ENCODE results near the gene CMTM2. TPM values are rescaled to one million over a fixed set of nuclear protein-coding genes. Genes with fewer than 3 reads are reported as not detected.
"Not testable (repeated sequence)": the region's sequence is repeated elsewhere in the genome, so short reads cannot be mapped to it uniquely, and the experiment has no call there.

The CMTM2 gene
- total and polyA plus RNA-seq, 9 donors = 0.25 to 0.68 (median 0.44) TPM

DNA sequence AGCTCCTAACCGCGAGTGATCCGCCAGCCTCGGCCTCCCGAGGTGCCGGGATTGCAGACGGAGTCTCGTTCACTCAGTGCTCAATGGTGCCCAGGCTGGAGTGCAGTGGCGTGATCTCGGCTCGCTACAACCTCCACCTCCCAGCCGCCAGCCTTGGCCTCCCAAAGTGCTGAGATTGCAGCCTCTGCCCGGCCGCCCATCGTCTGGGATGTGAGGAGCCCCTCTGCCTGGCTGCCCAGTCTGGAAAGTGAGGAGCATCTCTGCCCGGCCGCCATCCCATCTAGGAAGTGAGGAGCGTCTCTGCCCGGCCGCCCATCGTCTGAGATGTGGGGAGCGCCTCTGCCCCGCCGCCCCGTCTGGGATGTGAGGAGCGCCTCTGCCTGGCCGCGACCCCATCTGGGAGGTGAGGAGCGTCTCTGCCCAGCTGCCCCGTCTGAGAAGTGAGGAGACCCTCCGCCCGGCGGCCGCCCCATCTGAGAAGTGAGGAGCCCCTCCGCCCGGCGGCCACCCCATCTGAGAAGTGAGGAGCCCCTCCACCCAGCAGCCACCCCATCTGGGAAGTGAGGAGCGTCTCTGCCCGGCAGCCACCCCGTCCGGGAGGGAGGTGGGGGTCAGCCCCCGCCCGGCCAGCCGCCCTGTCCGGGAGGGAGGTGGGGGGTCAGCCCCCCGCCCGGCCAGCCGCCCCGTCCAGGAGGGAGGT lies 51.4 kb downstream of the CMTM2 start:
- H3K4me3 ChIP-seq (ENCODE audit: low read length); DNase-seq; H3K4me1 ChIP-seq (ENCODE audit: control insufficient read depth, insufficient read depth, low read length); H3K27me3 ChIP-seq (ENCODE audit: control insufficient read depth, insufficient read depth, low read length); H3K27ac ChIP-seq (ENCODE audit: low read length); H3K36me3 ChIP-seq (ENCODE audit: control insufficient read depth, insufficient read depth, low read length); H3K9me3 ChIP-seq (replicated peaks; ENCODE audit: control insufficient read depth, low read depth, low read length): not testable (repeated sequence)
- WGBS (ENCODE audit: insufficient coverage) = no CpG with 5 or more reads among the region's 49 CpGs

DNA sequence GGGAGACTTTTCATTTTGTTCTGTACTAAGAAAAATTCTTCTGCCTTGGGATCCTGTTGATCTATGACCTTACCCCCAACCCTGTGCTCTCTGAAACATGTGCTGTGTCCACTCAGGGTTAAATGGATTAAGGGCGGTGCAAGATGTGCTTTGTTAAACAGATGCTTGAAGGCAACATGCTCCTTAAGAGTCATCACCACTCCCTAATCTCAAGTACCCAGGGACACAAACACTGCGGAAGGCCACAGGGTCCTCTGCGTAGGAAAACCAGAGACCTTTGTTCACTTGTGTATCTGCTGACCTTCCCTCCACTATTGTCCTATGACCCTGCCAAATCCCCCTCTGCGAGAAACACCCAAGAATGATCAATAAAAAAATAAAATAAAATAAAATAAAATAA lies 52.3 kb downstream of the CMTM2 start:
- DNase-seq; H3K9me3 ChIP-seq (replicated peaks; ENCODE audit: control insufficient read depth, low read depth, low read length); H3K27ac ChIP-seq (ENCODE audit: low read length); H3K27me3 ChIP-seq (ENCODE audit: control insufficient read depth, insufficient read depth, low read length); H3K4me3 ChIP-seq (ENCODE audit: low read length); H3K36me3 ChIP-seq (ENCODE audit: control insufficient read depth, insufficient read depth, low read length); H3K4me1 ChIP-seq (ENCODE audit: control insufficient read depth, insufficient read depth, low read length): not testable (repeated sequence)
- no CpG with 5 or more reads among the region's 4 CpGs for WGBS (ENCODE audit: insufficient coverage)

DNA sequence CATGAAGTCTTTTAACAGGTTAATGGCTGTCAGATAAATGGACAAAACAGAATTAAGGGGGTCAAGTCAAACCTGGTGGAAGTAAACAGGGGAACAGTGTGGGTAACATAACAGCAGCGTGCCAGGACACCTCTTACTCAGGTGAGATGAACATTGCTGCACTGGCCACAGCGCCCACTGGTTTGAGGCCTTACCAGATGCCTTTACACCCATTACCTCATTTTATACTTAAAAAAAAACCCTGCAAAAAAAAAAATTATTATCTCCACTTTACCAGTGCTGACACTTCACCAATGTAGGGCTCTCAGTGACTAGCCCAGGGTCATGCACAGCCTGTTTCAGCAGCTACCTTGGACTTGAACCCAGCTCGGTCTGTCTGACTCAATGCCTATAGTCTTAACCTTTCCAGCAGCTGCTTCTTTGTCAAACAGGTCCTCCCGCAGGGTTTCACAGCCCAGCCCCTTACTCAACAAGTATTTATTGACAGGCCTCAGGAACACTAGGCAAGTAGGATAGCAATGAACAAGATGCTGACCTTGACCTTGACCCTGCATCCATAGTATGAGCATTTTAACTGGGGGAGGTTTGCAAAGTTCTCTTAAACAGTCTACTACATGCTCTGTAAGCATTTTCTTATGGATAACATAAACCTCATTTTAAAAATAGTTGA lies 55.4 kb downstream of the CMTM2 start:
- Histone ChIP-seq H3K27me3 (ENCODE audit: control insufficient read depth, insufficient read depth, low read length) (no peaks in the 10 kb centered on the region), H3K36me3 (ENCODE audit: control insufficient read depth, insufficient read depth, low read length) (no peaks in the 10 kb centered on the region), H3K9me3 (replicated peaks; ENCODE audit: control insufficient read depth, low read depth, low read length) (no peaks in the 10 kb centered on the region), H3K4me1 (ENCODE audit: control insufficient read depth, insufficient read depth, low read length) (no peaks in the 10 kb centered on the region), H3K4me3 (ENCODE audit: low read length) (no peak overlapping the region), H3K27ac (ENCODE audit: low read length) (no peak overlapping the region)
- 100% methylated on average over 2 of the region's 4 CpGs for WGBS (ENCODE audit: insufficient coverage)
- no peak for DNase-seq

DNA sequence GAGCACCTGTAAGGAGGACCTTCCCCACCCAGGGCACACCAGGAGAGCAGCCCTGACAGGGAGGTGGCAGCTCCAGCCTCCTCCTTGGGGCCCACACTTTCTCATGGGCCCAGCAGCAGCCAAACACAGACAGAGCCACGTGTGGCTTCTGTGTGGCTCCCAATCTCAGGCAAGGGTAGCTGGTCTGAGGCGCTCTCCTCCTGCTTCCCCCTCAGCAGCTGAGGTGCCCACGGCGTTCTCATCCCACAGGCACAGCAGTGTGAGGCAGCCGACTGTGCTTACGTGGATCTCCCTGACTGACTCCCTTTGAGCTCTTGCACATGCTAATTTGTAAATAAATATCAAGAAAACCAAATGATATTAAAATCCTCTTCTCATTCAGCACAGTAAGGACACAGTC lies 56.1 kb downstream of the CMTM2 start:
- WGBS (ENCODE audit: insufficient coverage) = 89% methylated on average over 2 of the region's 6 CpGs

GRCh38 chr16:66636199-66636598 lies 56.9 kb downstream of the CMTM2 start:
- no peak for DNase-seq
- no peak overlapping the region for H3K4me3 ChIP-seq (ENCODE audit: low read length)
- H3K27ac ChIP-seq (ENCODE audit: low read length) = no peak overlapping the region
- WGBS (ENCODE audit: insufficient coverage) = 75% methylated on average over 3 of the region's 5 CpGs
- no peaks in the 10 kb centered on the region for H3K27me3 ChIP-seq (ENCODE audit: control insufficient read depth, insufficient read depth, low read length)
- H3K4me1 ChIP-seq (ENCODE audit: control insufficient read depth, insufficient read depth, low read length) = no peaks in the 10 kb centered on the region
- no peaks in the 10 kb centered on the region for H3K36me3 ChIP-seq (ENCODE audit: control insufficient read depth, insufficient read depth, low read length)
- H3K9me3 ChIP-seq (replicated peaks; ENCODE audit: control insufficient read depth, low read depth, low read length) = no peaks in the 10 kb centered on the region

More for the DNA sequence above, 56.1 kb downstream of the CMTM2 start:
- no peak overlapping the region for H3K27ac ChIP-seq (ENCODE audit: low read length)
- no peaks in the 10 kb centered on the region for H3K9me3 ChIP-seq (replicated peaks; ENCODE audit: control insufficient read depth, low read depth, low read length)
- no peak overlapping the region for H3K4me3 ChIP-seq (ENCODE audit: low read length)
- DNase-seq = no peak
- H3K4me1 ChIP-seq (ENCODE audit: control insufficient read depth, insufficient read depth, low read length) = no peaks in the 10 kb centered on the region
- no peaks in the 10 kb centered on the region for H3K36me3 ChIP-seq (ENCODE audit: control insufficient read depth, insufficient read depth, low read length)
- H3K27me3 ChIP-seq (ENCODE audit: control insufficient read depth, insufficient read depth, low read length) = no peaks in the 10 kb centered on the region

GRCh38 chr16:66637806-66638205 lies 58.5 kb downstream of the CMTM2 start:
- H3K27me3 ChIP-seq (ENCODE audit: control insufficient read depth, insufficient read depth, low read length) = no peaks in the 10 kb centered on the region
- H3K4me3 ChIP-seq (ENCODE audit: low read length) = no peak overlapping the region
- H3K36me3 ChIP-seq (ENCODE audit: control insufficient read depth, insufficient read depth, low read length) = no peaks in the 10 kb centered on the region
- H3K9me3 ChIP-seq (replicated peaks; ENCODE audit: control insufficient read depth, low read depth, low read length) = no peaks in the 10 kb centered on the region
- WGBS (ENCODE audit: insufficient coverage) = 85% methylated on average over 2 of the region's 3 CpGs
- DNase-seq = no peak
- no peaks in the 10 kb centered on the region for H3K4me1 ChIP-seq (ENCODE audit: control insufficient read depth, insufficient read depth, low read length)
- no peak overlapping the region for H3K27ac ChIP-seq (ENCODE audit: low read length)

Other genes starting within 250 kb of the CMTM2 start
- 50.9 TPM for gene CDH5, start 212.8 kb upstream of the CMTM2 start, total RNA-seq
- gene CDH5, start 212.8 kb upstream of the CMTM2 start, polyA plus RNA-seq (ENCODE audit: insufficient read depth in 1 of 8, insufficient read length in 8 of 8, low replicate concordance in 1 of 8) = 100 to 1,000 TPM in 1 of 8 donors, 10 to 100 TPM in 7; 75.6 to 100 (median 89.9) TPM
- 0.40 TPM for gene BEAN1, start 152.2 kb upstream of the CMTM2 start, total RNA-seq
- 1 to 10 TPM in 2 of 8 donors, under 1 TPM in 6; 0.71 to 2.1 (median 0.87) TPM for gene BEAN1, start 152.2 kb upstream of the CMTM2 start, polyA plus RNA-seq (ENCODE audit: insufficient read depth in 1 of 8, insufficient read length in 8 of 8, low replicate concordance in 1 of 8)
- gene TK2, start 29.3 kb upstream of the CMTM2 start, total RNA-seq = 18.8 TPM
- 10 to 100 TPM; 13.6 to 17.0 (median 15.0) TPM for gene TK2, start 29.3 kb upstream of the CMTM2 start, polyA plus RNA-seq (ENCODE audit: insufficient read depth in 1 of 8, insufficient read length in 8 of 8, low replicate concordance in 1 of 8)
- gene CKLF, start 26.9 kb upstream of the CMTM2 start, total RNA-seq = 46.6 TPM
- 10 to 100 TPM; 21.9 to 42.5 (median 29.6) TPM for gene CKLF, start 26.9 kb upstream of the CMTM2 start, polyA plus RNA-seq (ENCODE audit: insufficient read depth in 1 of 8, insufficient read length in 8 of 8, low replicate concordance in 1 of 8)
- 6.6 TPM for gene CMTM1, start 13.0 kb upstream of the CMTM2 start, total RNA-seq
- gene CMTM1, start 13.0 kb upstream of the CMTM2 start, polyA plus RNA-seq (ENCODE audit: insufficient read depth in 1 of 8, insufficient read length in 8 of 8, low replicate concordance in 1 of 8) = 1 to 10 TPM; 4.2 to 9.7 (median 6.6) TPM
- gene CMTM3, start 25.2 kb downstream of the CMTM2 start, total RNA-seq = 19.0 TPM
- gene CMTM3, start 25.2 kb downstream of the CMTM2 start, polyA plus RNA-seq (ENCODE audit: insufficient read depth in 1 of 8, insufficient read length in 8 of 8, low replicate concordance in 1 of 8) = 10 to 100 TPM; 52.8 to 82.7 (median 68.4) TPM
- 8.1 TPM for gene CMTM4, start 117.3 kb downstream of the CMTM2 start, total RNA-seq
- gene CMTM4, start 117.3 kb downstream of the CMTM2 start, polyA plus RNA-seq (ENCODE audit: insufficient read depth in 1 of 8, insufficient read length in 8 of 8, low replicate concordance in 1 of 8) = 10 to 100 TPM in 5 of 8 donors, 1 to 10 TPM in 3; 7.5 to 15.5 (median 10.5) TPM
- gene DYNC1LI2, start 172.1 kb downstream of the CMTM2 start, total RNA-seq = 76.3 TPM
- gene DYNC1LI2, start 172.1 kb downstream of the CMTM2 start, polyA plus RNA-seq (ENCODE audit: insufficient read depth in 1 of 8, insufficient read length in 8 of 8, low replicate concordance in 1 of 8) = 100 to 1,000 TPM in 1 of 8 donors, 10 to 100 TPM in 7; 61.0 to 102 (median 78.8) TPM
- not detected for gene TERB1, start 222.1 kb downstream of the CMTM2 start, total RNA-seq
- gene TERB1, start 222.1 kb downstream of the CMTM2 start, polyA plus RNA-seq (ENCODE audit: insufficient read depth in 1 of 8, insufficient read length in 8 of 8, low replicate concordance in 1 of 8) = under 1 TPM in 3 of 8 donors, not detected in 5; 0.10 to 0.21 (median 0.11) TPM